HepG2 (cell line): Measurements from ENCODE around the gene EXOC3. TPM values are rescaled to one million over a fixed set of nuclear protein-coding genes. Genes with fewer than 3 reads are reported as not detected.

Source experiments
- CENPT ChIP-seq: sonication (generic); formaldehyde crosslinking; IDR thresholded peaks from 2 replicates; pipeline ENCODE4 v1.8.0; 2022; ENCODE audit warnings: low read depth, mild to moderate bottlenecking, moderate library complexity, missing genetic modification reagents
- HDAC2 ChIP-seq: sonication (generic); formaldehyde crosslinking; IDR thresholded peaks from 2 replicates; pipeline ENCODE4 v1.4.0; 2020; ENCODE audit warnings: missing genetic modification reagents
- JARID2 ChIP-seq: sonication (generic); formaldehyde crosslinking; IDR thresholded peaks from 2 replicates; pipeline ENCODE4 v1.8.1; 2023; ENCODE audit warnings: missing genetic modification reagents, inconsistent platforms; ENCODE audit not compliant: insufficient replicate concordance
- KDM1A ChIP-seq: IDR thresholded peaks from 2 replicates; pipeline ENCODE4 v1.6.1; 2016; ENCODE audit warnings: missing compliant biosample characterization
- STAG1 ChIP-seq: sonication (generic); formaldehyde crosslinking; IDR thresholded peaks from 2 replicates; pipeline ENCODE4 v1.4.0; 2020; ENCODE audit warnings: missing genetic modification reagents
- TBX2 ChIP-seq: sonication (generic); formaldehyde crosslinking; IDR thresholded peaks from 2 replicates; pipeline ENCODE4 v1.5.0; 2020; ENCODE audit warnings: missing genetic modification reagents, mild to moderate bottlenecking, borderline replicate concordance
- UBTF ChIP-seq: sonication (generic); formaldehyde crosslinking; IDR thresholded peaks from 2 replicates; pipeline ENCODE4 v1.4.0; 2020; ENCODE audit warnings: mild to moderate bottlenecking, missing genetic modification reagents
- XBP1 ChIP-seq: sonication (generic); formaldehyde crosslinking; IDR thresholded peaks from 2 replicates; pipeline ENCODE4 v1.5.0; 2020; ENCODE audit warnings: missing genetic modification reagents
- ZBTB7B ChIP-seq: sonication (generic); formaldehyde crosslinking; IDR thresholded peaks from 2 replicates; pipeline ENCODE4 v1.4.0; 2020; ENCODE audit warnings: missing genetic modification reagents
- ZFP36L1 ChIP-seq: sonication (generic); formaldehyde crosslinking; IDR thresholded peaks from 2 replicates; pipeline ENCODE4 v1.8.0; 2022; ENCODE audit warnings: mild to moderate bottlenecking, missing genetic modification reagents, moderate library complexity
- ZNF230 ChIP-seq: sonication (generic); formaldehyde crosslinking; IDR thresholded peaks from 2 replicates; pipeline ENCODE4 v1.4.0; 2020; ENCODE audit warnings: mild to moderate bottlenecking, missing genetic modification reagents
- ZNF317 ChIP-seq: sonication (generic); formaldehyde crosslinking; IDR thresholded peaks from 2 replicates; pipeline ENCODE4 v1.5.0; 2020; ENCODE audit warnings: mild to moderate bottlenecking, missing genetic modification reagents
- ZNF441 ChIP-seq: sonication (generic); formaldehyde crosslinking; IDR thresholded peaks from 2 replicates; pipeline ENCODE4 v1.7.0; 2021; ENCODE audit warnings: missing genetic modification reagents, borderline replicate concordance
- ZNF501 ChIP-seq: sonication (generic); formaldehyde crosslinking; IDR thresholded peaks from 2 replicates; pipeline ENCODE4 v1.5.1; 2020; ENCODE audit warnings: mild to moderate bottlenecking, moderate library complexity, missing genetic modification reagents
- ZNF543 ChIP-seq: sonication (generic); formaldehyde crosslinking; IDR thresholded peaks from 2 replicates; pipeline ENCODE4 v1.4.0; 2020; ENCODE audit warnings: mild to moderate bottlenecking, missing genetic modification reagents
- ZNF563 ChIP-seq: sonication (generic); formaldehyde crosslinking; IDR thresholded peaks from 2 replicates; pipeline ENCODE4 v1.8.0; 2022; ENCODE audit warnings: mild to moderate bottlenecking, moderate library complexity, missing genetic modification reagents
- ZNF574 ChIP-seq: sonication (generic); formaldehyde crosslinking; IDR thresholded peaks from 2 replicates; pipeline ENCODE4 v1.4.0; 2020; ENCODE audit warnings: missing genetic modification reagents
- ZNF629 ChIP-seq: sonication (generic); formaldehyde crosslinking; conservative IDR thresholded peaks from 2 replicates; pipeline ENCODE4 v1.5.0; 2020; ENCODE audit warnings: missing genetic modification reagents
- ZSCAN20 ChIP-seq: sonication (generic); formaldehyde crosslinking; IDR thresholded peaks from 2 replicates; pipeline ENCODE4 v1.4.0; 2020; ENCODE audit warnings: missing genetic modification reagents, mild to moderate bottlenecking, borderline replicate concordance
- polyA plus RNA-seq, 8 experiments: library from polyadenylated mRNA; depleted of rRNA in 3 of 8; stranded (reverse) in 7 of 8; unstranded in 1 of 8; fragments of >200 nt; fragmentation: Illumina TruSeq in 4 of 8; extraction: Trizol in 4 of 8; gene quantifications; 2 replicates each; pipeline versions ENCODE4 v1.2.1 to v1.2.3, GENCODE V29; 2011 to 2016; ENCODE audit warnings: low read depth in 4 of 8, missing spikeins in 1 of 8, mixed read lengths in 1 of 8; ENCODE audit not compliant: insufficient read depth in 1 of 8
- total RNA-seq, 5 experiments: library from RNA; depleted of rRNA; stranded (reverse); fragments of >200 nt; fragmentation: Illumina TruSeq; extraction: Trizol; gene quantifications; 2 replicates each; pipeline ENCODE4 v1.2.3, GENCODE V29; 2016; ENCODE audit warnings: low read depth in 1 of 5
- TF ChIP-seq, protein P1 (sequence below): sonication (generic); formaldehyde crosslinking; IDR thresholded peaks from 2 replicates; pipeline ENCODE4 v1.4.0; 2020; ENCODE audit warnings: missing genetic modification reagents
- TF ChIP-seq, protein P2 (sequence below): sonication (generic); formaldehyde crosslinking; conservative IDR thresholded peaks from 2 replicates; pipeline ENCODE4 v1.8.1; 2023; ENCODE audit warnings: missing genetic modification reagents
- TF ChIP-seq, protein P3 (sequence below): sonication (generic); formaldehyde crosslinking; IDR thresholded peaks from 2 replicates; pipeline ENCODE4 v1.4.0; 2020; ENCODE audit warnings: missing genetic modification reagents

The EXOC3 gene
- total and polyA plus RNA-seq, 2 of the 13 experiments (the other 11 are each of a cell fraction or from before 2014, with no cell fraction given), result 9.2 to 20.5 TPM

GRCh38 chr5:472656-473550, 29.9 kb downstream of the EXOC3 start (continued):
- TF ChIP-seq ZNF543 (CRISPR knock-in tag), result no peak
- TF ChIP-seq HDAC2, result no peak
- TF ChIP-seq ZNF317 (CRISPR knock-in tag), result no peak
- TF ChIP-seq, protein P1, sequence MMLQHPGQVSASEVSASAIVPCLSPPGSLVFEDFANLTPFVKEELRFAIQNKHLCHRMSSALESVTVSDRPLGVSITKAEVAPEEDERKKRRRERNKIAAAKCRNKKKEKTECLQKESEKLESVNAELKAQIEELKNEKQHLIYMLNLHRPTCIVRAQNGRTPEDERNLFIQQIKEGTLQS (CRISPR knock-in tag), result peak; percentile 73
- TF ChIP-seq ZNF230, result no peak; the same call in 1 of the 2 replicates
- TF ChIP-seq XBP1, result no peak; the same call in 1 of the 2 replicates
- peak; percentile 3; the same call in 1 of the 2 replicates for TF ChIP-seq ZNF629 (CRISPR knock-in tag)
- TF ChIP-seq CENPT (CRISPR knock-in tag), result peak; percentile 99
- TF ChIP-seq KDM1A (CRISPR knock-in tag), result no peak
- TF ChIP-seq ZBTB7B (CRISPR knock-in tag), result peak; percentile 17; the same call in 1 of the 2 replicates
- peak; percentile 93 for TF ChIP-seq ZNF441 (CRISPR knock-in tag)
- TF ChIP-seq ZFP36L1 (CRISPR knock-in tag), result no peak
- TF ChIP-seq, protein P2, sequence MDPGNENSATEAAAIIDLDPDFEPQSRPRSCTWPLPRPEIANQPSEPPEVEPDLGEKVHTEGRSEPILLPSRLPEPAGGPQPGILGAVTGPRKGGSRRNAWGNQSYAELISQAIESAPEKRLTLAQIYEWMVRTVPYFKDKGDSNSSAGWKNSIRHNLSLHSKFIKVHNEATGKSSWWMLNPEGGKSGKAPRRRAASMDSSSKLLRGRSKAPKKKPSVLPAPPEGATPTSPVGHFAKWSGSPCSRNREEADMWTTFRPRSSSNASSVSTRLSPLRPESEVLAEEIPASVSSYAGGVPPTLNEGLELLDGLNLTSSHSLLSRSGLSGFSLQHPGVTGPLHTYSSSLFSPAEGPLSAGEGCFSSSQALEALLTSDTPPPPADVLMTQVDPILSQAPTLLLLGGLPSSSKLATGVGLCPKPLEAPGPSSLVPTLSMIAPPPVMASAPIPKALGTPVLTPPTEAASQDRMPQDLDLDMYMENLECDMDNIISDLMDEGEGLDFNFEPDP (CRISPR knock-in tag), result peak; percentile 97
- peak; percentile 50; the same call in 1 of the 2 replicates for TF ChIP-seq TBX2 (CRISPR knock-in tag)
- TF ChIP-seq ZNF563, result peak; percentile 98
- no peak for TF ChIP-seq STAG1 (CRISPR knock-in tag)
- peak; percentile 83 for TF ChIP-seq ZNF574 (CRISPR knock-in tag)
- TF ChIP-seq, protein P3, sequence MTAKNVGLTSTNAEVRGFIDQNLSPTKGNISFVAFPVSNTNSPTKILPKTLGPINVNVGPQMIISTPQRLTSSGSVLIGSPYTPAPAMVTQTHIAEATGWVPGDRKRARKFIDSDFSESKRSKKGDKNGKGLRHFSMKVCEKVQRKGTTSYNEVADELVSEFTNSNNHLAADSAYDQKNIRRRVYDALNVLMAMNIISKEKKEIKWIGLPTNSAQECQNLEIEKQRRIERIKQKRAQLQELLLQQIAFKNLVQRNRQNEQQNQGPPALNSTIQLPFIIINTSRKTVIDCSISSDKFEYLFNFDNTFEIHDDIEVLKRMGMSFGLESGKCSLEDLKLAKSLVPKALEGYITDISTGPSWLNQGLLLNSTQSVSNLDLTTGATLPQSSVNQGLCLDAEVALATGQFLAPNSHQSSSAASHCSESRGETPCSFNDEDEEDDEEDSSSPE (CRISPR knock-in tag), result peak; percentile 94
- TF ChIP-seq JARID2, result no peak
- TF ChIP-seq ZNF501, result peak; percentile 55; the same call in 1 of the 2 replicates
- peak; percentile 68; the same call in 1 of the 2 replicates for TF ChIP-seq UBTF (CRISPR knock-in tag)
- TF ChIP-seq ZSCAN20 (CRISPR knock-in tag), result peak; percentile 88
